SU-DHL-6 (cell line): ENCODE results near the gene PODXL2.

ENCODE experiments used
- CTCF ChIP-seq: fragments of 200-600 bp; sonication (generic); IDR thresholded peaks from one replicate; pipeline ENCODE4 v1.5.1; 2017; ENCODE audit warnings: antibody characterized with exemption, mild to moderate bottlenecking, low read length, moderate library complexity; ENCODE audit not compliant: insufficient read depth, poor library complexity, severe bottlenecking
- EZH2phosphoT487 ChIP-seq: fragments of 200-600 bp; sonication (generic), shearing (Covaris generic); conservative IDR thresholded peaks from 2 replicates; pipeline ENCODE4 v1.6.1; 2018; ENCODE audit warnings: mild to moderate bottlenecking, antibody characterized with exemption, low read length, moderate library complexity, mixed read lengths

GRCh38 chr3:127680146-127680661 is 51.2 kb downstream of the PODXL2 start:
- no peak for TF ChIP-seq CTCF
- no peak for TF ChIP-seq EZH2phosphoT487
